Measurements from ENCODE around the gene LONP2.
"Not testable (repeated sequence)": the region's sequence is repeated elsewhere in the genome, so short reads cannot be mapped to it uniquely, and the experiment has no call there.

LONP2 gene

DNA sequence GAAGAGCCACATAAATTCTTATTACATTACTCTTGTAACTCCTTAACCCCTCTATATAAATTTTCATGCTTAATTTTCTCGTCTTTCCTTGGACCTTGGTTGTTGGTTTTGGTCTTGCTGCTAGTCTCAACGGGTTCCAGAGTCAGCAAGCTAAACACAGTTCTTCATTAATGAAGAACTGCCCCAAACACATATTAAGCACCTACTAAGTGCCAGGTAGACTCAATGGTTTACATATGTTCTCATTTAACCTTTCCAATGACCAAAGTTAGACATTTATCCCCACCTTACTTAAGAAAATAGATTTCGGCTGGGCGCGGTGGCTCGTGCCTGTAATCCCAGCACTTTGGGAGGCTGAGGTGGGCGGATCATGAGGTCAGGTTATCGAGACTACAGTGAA, 126.1 kb downstream of the LONP2 start:
- DNase-seq (ENCODE audit: low spot score): no peak

DNA sequence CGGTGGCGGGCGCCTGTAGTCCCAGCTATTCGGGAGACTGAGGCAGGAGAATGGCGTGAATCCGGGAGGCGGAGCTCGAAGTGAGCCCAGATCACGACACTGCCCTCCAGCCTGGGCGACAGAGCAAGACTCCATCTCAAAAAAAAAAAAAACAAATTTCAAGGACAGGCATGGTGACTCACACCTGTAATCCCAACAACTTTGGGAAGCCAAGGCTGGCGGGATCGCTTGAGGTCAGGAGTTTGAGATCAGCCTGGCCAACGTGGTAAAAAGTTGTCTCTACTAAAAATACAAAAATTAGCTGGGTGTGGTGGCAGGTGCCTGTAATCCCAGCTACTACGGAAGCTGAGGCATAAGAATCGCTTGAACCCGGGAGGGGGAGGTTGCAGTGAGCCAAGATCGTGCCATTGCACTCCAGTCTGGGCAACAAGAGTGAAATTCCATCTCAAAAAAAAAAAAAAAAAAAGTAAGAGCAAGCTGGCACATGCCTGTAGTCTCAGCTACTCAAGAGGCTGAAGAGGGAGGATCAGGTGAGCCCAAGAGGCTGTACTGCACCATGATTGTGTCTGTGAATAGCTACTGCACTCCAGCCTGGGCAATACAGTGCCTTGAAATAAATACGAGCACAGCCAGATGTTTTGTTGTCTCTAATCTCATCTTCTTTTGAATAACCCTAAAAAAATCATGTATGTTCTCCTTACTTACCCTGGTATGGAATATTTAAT, 126.7 kb downstream of the LONP2 start:
- DNase-seq (ENCODE audit: low spot score): not testable (repeated sequence)

DNA sequence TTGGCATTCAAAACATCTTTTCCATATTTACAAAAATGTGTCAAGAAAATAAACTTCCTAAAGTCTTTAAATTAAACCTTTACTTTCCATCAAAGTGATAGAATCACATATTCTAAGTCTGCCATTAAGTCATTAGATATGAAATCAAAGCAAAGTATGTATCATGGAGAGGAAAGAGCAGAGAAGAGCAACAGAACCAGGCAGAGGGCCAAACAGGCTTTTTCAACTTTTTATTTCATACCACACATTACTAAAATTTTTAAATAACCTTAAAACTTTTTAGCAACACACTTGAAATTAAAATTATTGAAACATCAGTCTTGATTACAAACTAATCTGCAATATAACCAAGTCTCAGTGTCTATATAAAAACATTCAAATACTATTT, 127.3 kb downstream of the LONP2 start:
- no peak for DNase-seq (ENCODE audit: low spot score)

DNA sequence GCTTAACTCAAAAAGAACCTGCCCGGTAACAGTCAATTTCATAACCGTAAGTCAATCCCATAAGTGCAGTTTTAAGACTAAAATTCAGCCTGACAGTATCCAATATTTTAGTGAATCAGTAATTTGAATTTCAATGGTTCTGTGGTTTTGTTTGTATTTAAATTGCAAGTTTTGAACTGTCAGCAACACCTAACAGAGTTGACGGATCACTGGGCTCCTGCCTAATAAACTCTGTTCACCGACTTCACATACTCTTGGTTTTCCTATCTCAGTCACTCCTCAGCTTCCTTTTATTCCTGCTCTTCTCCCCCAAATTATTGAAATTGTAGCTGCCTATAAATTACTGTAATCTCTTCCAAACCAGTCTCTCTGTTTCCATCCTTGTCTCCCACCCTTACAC, 128.6 kb downstream of the LONP2 start:
- no peak for DNase-seq (ENCODE audit: low spot score)

DNA sequence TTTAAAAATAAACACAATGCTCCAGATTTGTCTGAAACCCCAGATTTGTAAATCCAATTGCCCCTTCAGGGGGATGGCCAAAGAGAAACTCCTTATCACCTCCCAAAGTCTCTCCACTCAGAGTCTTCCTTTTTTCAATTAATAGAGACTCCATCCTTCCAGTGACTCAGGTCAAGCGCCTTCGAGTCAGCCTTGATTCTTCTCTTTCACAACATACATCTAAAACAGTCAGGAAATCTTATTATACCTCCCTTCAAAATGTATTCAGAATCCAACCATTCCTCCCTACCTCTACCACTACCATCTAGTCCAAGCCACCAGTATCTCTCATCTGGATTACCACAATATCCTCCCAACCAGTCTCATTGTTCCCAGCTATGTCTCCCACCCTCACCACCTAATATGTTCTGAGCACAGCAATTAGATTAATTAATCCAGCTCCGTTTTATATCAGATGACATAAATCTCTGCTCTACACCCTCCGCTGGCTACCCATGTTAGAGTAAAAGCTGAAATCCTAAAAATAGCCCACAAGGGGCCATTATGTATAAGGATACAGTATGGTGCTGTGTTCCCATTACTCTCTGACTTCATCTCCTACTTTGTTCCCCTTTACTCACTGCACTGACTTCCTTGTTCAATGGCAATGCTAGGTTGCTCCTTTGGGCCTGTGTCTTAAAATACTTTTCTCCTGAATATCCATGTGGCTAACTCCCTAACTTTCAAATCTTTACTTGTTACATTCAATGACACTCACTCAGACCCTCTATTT, 129.3 kb downstream of the LONP2 start:
- no peak for DNase-seq (ENCODE audit: low spot score)

DNA sequence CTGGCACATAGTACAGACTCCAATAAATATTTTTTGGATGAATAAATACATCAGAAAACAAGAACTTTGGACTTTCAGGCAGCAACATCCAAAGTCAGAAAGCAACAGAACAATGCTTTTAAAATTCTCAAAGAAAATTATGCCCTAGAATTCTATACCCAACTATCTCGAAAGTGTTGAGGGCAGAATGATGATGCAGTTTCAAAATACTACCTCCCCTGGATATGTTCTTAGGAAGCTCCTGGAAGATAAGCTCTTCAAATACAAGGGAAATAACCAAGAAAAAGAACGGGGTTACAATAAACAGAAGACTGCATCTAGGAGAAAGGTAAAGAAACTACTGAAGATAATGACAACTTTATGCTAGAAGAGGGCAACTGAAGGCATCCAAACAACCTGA, 130.2 kb downstream of the LONP2 start:
- no peak for DNase-seq (ENCODE audit: low spot score)

DNA sequence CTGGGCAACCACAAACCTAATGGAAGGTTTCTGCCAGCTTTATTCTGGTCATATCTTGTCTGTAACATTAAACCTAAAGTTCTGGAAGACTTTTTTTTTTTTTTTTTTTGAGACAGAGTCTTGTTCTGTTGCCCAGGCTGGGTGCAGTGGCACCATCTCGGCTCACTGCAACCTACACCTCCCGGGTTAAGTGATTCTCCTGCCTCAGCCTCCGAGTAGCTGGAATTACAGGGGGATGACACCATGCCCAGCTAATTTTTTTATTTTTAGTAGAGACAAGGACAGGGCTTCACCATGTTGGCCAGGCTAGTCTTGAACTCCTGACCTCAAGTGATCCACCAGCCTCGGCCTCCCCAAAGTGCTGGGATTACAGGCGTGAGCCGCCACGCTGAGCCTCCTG, 133.2 kb downstream of the LONP2 start:
- not testable (repeated sequence) for DNase-seq (ENCODE audit: low spot score)

DNA sequence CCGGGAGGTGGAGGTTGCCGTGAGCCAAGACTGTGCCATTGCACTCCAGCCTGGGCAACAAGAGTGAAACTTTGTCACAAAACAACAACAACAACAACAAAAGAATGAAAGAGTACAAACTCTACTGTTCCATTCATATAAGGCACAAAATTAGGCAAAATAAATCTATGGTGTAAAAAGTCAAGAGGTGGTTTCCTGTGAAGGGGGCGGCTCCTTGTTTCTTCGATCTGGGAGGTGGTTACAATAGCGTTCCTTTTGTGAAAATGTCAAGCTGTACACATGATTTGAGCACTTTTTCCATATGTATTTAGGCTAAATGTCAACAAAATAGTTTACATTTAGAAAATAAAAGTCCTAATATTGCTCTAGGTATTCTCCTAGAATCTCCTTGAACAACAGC, 134.2 kb downstream of the LONP2 start:
- no peak for DNase-seq (ENCODE audit: low spot score)

DNA sequence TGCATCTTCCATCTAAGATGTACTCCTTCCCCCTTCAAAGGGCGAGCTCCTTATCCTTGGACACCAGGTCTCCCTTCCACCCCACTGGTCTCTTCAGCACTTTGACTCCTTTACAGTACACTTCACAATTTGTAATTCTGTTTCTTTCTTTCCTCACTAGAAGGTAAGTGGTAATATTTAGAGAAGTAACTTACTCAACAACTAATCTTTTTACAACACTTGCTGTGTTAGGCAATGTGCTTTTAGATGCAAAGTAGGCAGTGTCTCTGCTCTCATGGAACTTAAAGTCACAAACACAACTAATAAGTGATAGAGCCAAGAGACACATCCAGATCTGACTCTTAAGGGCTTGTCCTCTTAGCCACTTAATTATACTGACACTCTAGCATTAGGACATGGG, 134.7 kb downstream of the LONP2 start:
- no peak for DNase-seq (ENCODE audit: low spot score)

DNA sequence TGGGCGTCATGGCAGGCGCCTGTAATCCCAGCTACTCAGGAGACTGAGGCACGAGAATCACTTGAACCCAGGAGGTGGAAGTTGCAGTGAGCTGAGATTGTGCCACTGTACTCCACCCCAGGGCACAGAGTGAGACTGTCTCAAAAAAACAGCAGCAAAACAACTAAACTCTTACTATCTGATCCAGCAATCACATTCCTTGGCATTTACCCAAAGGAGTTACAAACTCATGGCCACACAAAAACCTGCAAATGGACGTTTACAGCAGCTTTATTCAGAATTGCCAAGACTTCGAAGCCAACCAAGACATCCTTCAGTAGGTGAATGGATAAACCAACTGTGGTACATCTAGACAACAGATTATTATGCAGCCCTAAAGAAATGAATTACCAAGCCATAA, 137.1 kb downstream of the LONP2 start:
- no peak for DNase-seq (ENCODE audit: low spot score)

DNA sequence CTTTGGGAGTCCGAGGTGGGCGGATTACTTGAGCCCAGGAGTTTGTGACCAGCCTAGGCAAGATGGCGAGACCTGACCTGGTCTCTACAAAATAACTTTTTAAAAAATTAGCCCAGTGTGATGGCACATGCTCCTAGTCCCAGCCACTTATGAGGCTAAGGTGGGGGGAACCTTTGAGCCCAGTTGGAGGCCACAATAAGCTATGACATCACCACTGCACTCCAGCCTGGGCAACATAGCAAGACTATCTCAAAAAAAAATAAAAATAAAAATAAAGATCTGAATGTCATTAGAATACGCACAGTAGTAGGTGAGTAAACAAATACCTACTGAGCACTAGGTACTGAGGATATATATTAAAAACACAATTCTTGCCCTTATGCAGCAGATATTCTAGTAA, 138.0 kb downstream of the LONP2 start:
- DNase-seq (ENCODE audit: low spot score): no peak

DNA sequence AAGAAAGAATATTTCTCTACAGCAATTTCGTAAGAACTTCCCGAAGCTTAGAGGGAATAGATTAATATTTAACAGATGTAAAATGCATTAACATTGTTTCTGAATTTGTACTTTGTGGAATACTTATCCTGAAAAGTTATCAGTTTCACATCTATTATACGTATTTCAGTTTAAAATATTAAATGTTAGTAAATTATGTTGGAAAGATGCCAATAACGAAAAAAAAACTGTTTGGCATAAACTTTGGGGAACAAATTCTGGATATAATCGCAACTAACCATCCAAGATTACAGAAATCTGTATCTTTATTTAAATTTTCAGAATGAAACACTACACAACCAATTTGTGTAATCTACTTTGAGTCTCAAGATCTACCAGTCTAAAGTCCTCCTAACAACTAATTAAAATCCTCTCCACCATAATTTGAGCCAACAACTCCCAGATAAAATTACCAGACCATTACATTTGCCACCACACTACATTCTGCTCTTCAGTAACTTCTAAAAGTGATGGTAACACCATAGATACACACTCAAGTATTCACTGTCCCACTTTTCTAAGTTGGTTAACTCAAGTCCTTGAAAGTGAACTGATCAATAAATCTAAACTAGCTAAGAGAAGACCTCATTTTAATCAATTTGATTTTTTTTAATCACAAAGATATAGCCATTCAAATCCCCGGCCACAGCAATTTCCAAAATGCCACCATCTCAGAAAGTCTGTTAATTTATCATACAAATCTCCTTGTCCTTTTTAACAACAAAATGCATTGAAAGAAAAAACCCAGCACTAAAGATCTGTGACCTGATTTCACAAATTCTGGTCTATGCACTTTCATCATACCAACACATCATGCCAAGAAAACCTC, 139.1 kb downstream of the LONP2 start:
- DNase-seq (ENCODE audit: low spot score): no peak

DNA sequence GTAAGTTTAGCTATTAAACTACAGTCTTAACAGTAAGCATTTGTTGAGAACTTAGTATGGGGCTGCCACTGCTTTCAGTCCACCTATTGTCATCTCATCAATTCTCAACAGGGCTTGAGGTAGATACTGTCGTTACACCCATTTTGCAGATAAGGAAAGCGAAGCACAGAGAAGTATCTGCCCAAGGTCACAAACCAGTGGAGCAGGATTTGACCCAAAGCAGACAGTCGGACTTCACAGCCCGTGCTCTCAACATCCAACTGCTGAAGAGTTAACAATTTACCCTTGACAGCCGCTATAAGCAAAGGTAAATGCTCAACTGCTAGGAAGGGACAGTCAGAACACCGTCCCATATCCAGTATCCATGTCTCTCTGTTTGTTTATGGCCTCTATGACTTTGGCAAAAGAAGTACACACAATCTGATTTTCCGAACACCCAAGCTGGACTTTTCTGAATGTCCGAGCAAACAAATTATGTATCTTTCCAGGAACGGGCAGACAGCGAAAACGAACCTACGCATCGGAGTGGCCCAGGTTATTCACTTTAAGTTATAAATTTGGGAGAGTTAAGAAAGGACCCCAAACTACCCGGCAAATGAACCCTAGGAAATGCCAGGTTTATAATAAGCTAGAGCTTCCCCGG, 139.9 kb downstream of the LONP2 start:
- no peak for DNase-seq (ENCODE audit: low spot score)

DNA sequence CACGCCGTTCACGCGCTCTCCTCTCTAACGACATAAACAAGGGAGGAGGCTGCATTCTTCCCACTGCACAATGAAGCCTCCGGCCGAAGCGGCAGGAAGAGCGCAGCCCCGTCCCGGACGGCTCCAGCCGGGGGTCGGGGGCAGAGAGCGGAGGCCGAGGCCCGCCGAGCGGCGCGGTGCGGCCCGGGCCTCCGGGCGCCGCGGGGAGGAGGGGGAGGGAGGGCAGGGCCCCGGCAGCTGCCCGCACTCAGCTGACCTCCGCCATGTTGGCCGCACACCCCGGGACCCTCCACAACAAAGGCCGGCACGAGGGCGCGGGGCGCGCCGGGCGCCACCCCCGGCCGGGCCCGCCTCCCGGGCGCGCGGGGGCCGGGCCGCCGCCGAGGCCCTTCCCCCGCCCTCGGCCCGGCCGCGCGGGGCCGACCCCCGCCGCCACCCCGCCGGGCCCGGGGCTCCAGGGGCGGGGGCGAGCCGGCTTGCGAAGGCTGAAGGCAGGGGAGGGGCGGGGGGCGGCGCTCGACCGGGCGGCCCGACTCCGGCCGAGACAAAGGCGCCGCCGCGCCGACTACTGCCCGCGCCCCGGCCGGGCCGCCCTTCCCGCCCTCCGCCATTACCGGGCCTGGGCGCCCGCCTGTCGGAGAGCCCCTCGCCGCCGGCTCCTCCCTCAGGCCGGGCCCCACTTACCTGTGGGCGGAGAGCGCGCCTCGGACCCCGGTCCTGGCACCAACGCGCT, 140.6 kb downstream of the LONP2 start:
- DNase-seq (ENCODE audit: low spot score): peak; percentile 40

DNA sequence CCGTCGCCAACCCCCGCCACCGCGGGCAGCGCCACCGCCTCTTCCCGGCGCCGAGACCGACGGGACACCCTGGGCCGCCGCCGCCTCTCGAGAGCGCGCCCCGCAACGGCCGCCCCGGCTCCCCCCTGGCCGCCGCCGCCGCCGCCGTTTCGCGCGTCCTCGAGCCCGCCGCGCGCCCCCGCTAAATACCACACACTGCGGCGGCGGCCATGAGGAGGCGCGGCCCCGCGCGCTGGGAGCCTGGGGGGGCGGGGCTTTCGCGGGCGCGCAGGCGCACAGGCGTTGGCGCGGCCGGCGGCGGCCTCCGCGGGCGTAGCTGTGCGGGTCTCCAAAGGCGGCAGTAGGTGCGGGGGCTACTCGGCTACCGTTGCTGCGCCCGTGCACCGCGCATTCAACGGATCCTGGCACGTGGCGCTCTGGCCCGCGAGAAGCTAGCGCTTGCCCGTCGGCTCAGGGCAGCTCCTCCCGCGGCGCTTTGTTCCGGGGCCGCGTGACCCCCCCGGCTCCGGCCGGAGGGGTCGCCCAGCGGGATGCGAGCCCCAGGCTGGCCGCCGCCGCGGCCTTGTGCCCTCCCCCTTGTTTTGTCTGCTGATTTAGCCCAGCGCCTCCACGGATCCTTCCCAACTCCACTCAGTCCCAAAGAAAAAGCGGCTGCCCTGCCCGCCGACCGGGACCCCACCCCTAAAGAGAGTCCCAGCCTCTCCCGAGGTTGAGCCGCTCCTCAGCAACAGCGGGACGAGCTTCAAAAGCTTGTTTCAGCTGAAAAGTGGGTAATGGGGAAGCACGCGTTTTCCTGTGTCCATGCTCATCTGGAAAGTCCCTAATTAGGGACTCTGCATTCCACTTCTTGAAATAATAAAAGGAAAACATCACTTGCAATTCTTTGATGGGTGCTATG, 141.4 kb downstream of the LONP2 start, which contains the start of gene SIAH1:
TSS of gene SIAH1 (minus strand) at position 161 of the 898 bp plus-strand sequence. CDS start 22,985 bp downstream, outside the sequence.
- DNase-seq (ENCODE audit: low spot score): peak; percentile 72

DNA sequence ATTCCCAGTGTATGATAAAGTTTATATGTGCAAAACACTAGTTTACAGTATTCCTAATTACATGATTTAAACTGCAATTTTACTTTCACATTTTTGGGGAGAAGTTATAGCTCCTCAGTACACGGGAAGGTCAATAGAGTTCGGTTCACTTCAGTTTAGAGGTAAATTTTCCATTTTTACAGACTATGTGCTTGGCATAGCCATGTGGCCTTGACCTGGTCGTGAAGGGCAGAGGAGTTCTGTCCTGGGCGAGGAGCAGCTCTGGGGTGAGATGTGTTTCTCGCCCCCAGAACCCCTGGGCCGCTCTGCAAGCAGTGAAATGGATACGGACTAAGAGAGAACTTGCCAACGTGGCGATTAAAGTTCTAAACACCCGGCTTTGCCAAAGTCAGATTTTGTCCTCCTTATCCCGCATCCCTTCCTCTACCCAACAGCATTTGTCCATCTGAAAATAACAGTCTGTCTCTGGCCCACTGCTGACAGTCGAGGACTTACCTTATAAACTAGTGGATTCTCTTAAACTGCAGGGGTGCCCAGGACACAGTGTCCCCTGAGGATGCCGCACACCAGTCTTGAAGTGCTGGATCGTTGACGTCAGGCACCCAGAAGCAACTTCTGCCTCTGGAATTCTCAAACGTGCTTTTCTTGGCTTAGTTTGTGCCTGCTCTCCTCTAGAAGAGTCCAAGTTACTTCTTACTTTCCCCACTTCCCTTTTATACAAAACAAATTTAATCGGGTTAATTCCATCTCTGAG, 142.6 kb downstream of the LONP2 start:
- no peak for DNase-seq (ENCODE audit: low spot score)

DNA sequence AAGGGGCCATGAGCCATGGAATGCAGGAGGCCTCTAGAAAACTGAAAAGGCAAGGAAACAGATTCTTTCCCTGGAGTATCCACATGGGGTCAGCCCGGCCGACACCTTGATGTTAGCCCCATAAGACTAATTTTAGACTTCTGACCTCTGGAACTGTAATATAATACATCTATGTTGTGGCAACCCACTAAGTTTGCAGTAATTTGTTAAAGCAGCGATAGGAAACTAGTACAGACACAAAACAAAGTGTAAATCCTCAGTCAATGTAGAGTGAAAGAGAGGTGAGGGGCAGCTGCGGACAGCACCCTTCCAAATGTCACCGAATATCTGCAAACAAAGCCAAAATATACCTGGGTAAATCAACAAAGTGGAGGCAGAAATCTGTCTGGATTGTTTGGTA, 148.3 kb downstream of the LONP2 start:
- no peak for DNase-seq (ENCODE audit: low spot score)

DNA sequence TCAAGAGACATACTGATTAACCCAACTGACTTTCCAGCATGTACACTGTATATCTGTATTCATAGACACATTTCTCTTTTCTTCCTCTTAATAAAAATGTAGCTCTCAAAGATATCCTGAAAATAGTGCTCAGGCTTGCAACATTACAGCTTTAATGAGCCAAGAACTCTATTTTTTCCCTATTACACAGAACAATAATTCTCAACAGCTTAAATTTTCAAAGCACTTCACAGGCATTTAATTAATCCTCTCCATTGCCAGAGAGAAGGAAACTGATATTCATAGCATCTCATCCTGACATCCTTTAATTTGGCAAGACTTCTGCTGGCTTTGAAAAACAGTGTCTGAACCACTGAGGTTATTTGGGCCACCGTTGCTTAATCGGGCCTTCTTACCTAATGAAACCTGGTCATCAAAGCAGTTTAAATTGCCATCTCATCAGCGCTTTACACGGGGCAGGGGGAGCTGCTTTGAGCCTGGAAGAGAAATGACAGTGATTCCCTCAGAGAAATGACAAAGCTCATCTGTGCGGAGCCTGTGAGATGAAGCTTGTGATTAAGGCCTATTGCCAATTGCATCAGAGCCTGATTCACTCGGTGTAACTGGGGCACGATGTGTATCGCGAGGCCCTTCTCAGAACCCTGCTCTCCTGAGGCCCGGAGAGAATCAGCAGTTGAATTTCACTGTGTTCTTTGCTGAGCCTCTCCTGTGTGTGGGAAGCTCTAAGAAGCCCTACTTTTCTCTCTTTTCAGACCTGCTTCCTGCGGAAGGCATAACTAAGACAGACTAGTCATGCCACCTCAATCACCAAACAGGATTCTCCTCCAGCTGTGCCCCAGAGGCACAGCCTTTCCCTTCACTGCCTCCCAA, 149.6 kb downstream of the LONP2 start:
- DNase-seq (ENCODE audit: low spot score): no peak

DNA sequence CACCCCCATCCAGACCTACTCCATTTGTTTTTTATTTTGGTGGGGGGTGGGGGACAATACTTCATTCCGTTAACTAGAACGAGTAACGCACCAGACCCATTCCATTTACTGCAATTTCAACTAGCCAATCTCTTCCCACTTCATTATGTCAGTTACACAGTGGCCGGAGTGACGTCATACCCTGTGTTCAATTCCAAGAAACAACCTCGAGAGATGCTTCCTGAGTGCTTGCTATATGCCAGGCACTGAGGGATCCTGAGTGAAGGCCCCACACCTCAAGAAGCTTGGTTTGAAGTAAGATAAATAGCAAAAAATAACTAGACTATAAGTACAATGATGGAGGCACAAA, 150.2 kb downstream of the LONP2 start:
- no peak for DNase-seq (ENCODE audit: low spot score)

Measured in kidney capillary endothelial cell (primary cell).